GM10266 (cell line): ENCODE results near the gene CCDC59.

Experiments
- DNase-seq: peaks from one replicate; pipeline ENCODE4 v3.0.0; 2012; ENCODE audit errors: extremely low spot score
- TF ChIP-seq, protein P1 (sequence below): IDR thresholded peaks from 2 replicates; pipeline ENCODE4 v1.5.1; 2012; ENCODE audit warnings: mild to moderate bottlenecking, low read depth; ENCODE audit not compliant: control insufficient read depth, insufficient read depth; ENCODE audit errors: missing control alignments

Gene CCDC59, protein sequence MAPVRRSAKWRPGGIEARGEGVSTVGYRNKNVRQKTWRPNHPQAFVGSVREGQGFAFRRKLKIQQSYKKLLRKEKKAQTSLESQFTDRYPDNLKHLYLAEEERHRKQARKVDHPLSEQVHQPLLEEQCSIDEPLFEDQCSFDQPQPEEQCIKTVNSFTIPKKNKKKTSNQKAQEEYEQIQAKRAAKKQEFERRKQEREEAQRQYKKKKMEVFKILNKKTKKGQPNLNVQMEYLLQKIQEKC

DNA sequence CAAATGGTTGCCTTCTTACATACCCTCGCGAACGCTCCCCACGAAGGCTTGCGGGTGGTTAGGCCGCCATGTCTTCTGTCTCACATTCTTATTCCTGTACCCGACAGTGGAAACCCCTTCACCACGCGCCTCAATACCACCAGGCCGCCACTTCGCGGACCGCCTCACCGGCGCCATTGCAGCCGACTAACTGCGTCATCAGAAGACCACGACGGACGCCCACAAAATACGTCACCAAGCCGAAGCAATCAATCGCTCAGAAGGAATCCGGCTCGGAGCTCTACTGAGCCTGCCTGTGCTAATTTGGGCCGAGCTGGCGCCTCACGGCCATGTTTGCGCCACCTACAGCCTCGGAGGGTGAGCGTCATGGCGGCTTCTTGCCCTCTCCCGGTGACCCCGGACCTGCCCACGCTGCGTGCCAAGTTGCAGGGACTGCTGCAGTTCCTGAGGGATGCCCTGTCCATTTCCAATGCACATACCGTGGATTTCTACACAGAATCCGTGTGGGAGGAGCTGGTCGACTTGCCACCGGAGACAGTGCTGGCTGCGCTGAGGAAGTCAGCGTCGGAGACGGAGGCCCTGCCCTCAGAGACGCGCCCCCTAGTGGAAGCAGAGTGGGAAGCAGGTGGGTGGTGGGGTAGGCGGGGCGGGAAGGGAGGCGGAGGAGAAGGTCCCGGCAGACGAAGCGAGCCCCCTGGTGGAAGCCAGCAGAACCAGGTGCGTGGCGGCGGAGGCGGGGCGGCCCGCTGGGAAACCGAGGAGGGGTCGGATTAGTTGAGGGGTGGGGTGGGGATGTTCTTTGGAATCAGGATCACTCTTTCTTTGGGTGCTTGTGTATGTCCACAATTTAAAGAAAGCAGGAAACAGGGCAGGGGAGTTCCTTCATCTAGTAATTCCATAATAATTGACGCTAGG is at the start of gene CCDC59, which contains the start of gene METTL25:
Gene CCDC59 (minus strand): TSS at position 188 of the 915 bp plus-strand sequence. CDS start 11 bp downstream, at position 177.
Gene METTL25 (plus strand): TSS at position 330 of the 915 bp plus-strand sequence. CDS start 37 bp downstream, at position 367.
- peak; percentile 90 for DNase-seq
- TF ChIP-seq, protein P1, sequence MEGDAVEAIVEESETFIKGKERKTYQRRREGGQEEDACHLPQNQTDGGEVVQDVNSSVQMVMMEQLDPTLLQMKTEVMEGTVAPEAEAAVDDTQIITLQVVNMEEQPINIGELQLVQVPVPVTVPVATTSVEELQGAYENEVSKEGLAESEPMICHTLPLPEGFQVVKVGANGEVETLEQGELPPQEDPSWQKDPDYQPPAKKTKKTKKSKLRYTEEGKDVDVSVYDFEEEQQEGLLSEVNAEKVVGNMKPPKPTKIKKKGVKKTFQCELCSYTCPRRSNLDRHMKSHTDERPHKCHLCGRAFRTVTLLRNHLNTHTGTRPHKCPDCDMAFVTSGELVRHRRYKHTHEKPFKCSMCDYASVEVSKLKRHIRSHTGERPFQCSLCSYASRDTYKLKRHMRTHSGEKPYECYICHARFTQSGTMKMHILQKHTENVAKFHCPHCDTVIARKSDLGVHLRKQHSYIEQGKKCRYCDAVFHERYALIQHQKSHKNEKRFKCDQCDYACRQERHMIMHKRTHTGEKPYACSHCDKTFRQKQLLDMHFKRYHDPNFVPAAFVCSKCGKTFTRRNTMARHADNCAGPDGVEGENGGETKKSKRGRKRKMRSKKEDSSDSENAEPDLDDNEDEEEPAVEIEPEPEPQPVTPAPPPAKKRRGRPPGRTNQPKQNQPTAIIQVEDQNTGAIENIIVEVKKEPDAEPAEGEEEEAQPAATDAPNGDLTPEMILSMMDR = peak; percentile 78

DNA sequence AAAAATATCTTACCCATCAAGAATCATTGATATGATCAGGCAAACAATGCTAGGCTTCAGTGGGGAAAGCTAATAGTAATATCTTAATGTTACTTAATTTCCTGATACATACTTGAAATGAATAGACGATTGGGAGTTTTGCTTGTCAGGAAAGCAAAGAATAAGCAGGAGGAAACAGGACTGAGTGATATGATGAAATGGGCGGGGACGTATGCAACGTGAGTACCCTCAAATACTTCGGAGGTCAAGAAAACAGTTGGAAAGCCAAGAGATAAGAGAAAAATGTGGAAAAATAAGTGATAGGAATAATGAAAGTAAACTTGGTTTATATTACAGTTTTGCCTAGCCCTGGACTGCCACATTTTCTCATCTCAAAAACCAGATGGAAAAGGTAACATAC is 49.3 kb upstream of the CCDC59 start:
- TF ChIP-seq, protein P1 = no peak
- DNase-seq = no peak

DNA sequence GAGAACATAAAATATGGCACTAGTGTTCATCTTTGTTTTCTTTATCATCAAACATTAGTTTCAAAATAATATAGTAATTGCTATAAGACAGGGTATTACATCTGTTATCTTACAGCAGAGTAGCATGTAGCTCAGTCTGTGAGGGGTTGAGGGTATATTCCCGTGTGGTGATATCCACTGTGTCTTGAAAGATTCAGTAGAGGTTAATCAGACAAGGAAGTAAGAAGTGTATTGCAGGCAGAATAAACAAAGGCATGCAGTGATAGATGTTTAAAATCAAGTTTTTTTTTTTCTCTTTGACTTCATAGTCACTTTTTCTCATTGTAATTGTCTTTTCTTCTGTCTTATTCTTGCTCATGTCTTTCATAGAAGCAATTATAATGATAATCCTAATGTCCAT is 48.5 kb upstream of the CCDC59 start:
- TF ChIP-seq, protein P1 = no peak
- DNase-seq = no peak

DNA sequence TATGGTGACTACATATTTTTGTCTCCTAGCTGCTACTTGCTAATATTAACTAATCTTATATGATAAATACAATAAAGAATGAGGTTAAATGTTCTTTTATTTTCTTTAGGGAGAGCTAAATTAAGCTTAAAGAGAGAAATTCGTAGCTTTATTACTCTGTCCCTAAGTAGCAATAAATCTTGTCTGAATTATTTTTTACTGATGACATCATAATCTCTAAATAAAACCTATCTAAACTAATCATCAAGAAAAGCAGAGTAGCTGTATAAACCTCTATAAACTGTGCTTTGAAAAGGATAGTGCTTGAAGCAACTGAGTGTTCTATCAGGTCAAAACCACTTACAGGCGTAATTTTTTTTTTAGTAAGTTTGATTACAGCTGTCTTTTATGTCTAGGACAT is 42.6 kb upstream of the CCDC59 start:
- TF ChIP-seq, protein P1 = no peak

DNA sequence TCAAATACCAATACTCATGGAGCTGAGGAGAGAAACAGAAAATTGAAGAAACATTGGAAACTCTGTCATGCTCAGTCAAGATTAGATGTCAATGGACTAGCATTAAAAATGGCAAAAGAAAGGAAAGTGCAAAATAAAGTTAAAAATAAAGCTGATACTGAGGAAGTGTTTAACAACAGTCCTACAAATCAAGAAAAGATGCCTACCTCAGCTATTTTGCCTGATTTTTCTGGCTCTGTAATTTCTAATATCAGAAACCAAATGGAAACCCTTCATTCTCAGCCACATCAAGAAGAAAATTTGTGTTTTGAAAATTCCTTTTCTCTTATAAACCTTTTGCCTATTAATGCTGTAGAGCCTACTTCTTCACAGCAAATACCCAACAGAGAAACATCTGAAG is 40.7 kb upstream of the CCDC59 start:
- TF ChIP-seq, protein P1 = no peak
- DNase-seq = no peak

More for the DNA sequence above, 42.6 kb upstream of the CCDC59 start:
- DNase-seq = no peak

DNA sequence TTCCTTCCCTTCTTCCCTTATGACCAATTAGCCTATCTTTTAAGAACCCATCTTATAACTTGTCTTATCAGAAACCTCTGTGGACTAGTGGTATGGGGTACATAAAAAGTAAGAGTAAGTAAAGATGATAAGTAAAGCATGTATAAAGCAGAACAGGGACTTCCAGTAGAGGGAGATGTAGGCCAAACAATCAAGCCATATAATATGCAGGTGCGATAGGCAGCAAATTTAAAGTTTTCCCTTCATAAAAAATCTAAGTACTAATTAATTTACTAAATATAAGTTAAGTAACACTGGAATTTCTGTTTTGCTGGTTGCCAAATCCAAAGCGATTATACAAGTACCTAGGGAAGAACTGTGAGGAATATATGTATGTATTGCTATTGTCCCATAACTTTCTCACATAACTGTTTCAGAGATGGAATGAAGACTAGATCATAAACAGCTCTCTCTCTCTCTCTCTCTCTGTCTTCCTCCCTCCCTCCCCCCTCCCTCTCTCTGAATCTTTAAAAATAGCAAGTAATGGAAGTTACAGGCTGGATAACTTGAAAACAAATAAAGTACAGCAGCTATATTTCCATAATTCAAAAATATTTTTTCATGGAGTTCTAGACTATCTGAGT is 25.9 kb upstream of the CCDC59 start:
- TF ChIP-seq, protein P1 = peak; percentile 47
- no peak for DNase-seq
